HG02798 (cell line): ENCODE results near the gene PSEN1.
A peak's percentile ranks its signal among the peaks of the same experiment; 100 is the strongest.

Experiments used
- ATAC-seq: cut with Tn5 transposase; IDR thresholded peaks from one replicate; pipeline ENCODE4 v1.9.1; 2021; ENCODE audit warnings: mild to moderate bottlenecking; ENCODE audit not compliant: unreplicated experiment, poor library complexity

PSEN1 gene

GRCh38 chr14:73237786-73238423, 101.6 kb downstream of the PSEN1 start:
- ATAC-seq = no peak

DNA sequence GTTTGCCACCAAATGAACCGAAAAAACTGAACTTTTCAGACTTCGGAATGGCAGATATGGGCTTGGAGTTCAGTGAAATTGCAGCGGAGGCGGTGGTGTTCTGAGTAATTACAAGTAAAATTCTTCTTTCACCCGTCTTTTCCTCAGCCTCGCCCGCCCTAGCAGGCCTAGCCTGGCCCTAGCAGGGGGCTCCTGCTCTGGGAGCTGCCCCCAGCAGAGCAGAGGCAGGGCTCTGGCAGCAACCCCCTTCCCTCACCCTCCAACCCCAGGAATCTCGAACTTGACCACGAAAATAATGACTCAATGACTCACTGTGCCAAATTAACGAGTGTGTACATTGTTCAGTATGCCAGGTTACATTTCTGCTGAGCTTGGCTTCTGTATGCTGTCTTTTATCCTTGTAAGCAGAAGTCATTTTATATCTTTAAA, 102.1 kb downstream of the PSEN1 start:
- no peak for ATAC-seq

DNA sequence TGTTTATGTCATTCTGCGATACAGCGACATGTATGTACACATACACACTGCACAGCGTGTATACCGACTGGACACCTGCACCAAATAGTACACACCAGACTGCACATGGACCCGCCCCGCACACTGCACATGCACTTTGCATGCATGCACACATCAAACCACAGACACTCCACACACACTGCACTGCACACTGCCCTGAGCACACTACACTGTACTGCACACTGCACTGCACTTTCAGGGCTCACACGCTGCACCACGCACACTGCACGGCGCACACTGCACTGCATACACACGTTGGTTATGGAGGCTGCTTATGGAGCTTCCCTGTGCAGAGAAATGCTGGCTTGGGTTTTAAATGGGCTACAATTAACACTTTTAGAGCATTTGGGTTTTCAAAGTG, 102.6 kb downstream of the PSEN1 start:
- ATAC-seq = no peak

GRCh38 chr14:73239393-73240241, 103.3 kb downstream of the PSEN1 start:
- no peak for ATAC-seq

- no peak for ATAC-seq
Measured at GRCh38 chr14:73240816-73241480, 104.6 kb downstream of the PSEN1 start.

- no peak for ATAC-seq
Measured at GRCh38 chr14:73241481-73242165, 105.3 kb downstream of the PSEN1 start.

GRCh38 chr14:73242357-73242901, 106.1 kb downstream of the PSEN1 start:
- no peak for ATAC-seq

GRCh38 chr14:73243341-73243740, 107.0 kb downstream of the PSEN1 start:
- no peak for ATAC-seq

GRCh38 chr14:73243748-73244147, 107.4 kb downstream of the PSEN1 start:
- no peak for ATAC-seq

DNA sequence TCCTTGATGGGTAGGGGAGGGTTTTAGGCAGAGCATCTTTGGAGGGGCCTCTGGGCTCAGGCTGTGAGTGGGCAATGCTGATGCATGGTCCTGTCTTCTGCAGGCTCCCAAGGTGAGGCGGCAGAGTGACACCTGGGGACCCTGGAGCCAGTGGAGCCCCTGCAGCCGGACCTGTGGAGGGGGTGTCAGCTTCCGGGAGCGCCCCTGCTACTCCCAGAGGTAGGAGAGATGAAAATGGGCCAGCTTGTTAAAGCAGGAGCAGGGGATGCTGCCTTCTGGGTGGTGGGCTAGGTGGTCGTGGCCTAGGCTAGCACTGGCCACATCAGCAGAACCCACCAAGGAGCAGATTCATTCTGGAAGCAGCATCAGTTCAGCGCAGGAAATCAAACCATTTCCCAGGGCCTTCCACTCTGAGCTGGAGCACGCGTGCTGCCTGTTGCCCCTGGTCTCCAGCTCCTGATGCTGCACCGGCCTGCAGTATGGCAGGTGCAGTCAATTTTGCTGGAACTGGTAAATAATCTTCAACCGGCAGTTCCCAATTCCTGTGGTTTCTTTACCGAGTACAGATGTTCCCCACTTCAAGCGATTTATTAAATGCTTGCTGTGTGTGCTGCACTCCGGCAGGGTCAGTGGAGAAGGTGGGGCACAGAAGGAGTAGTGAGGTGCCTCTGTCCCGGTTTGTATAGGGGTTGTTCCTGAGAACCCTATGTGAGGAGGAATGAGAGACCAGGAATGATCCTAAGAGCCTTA, 108.4 kb downstream of the PSEN1 start:
- no peak for ATAC-seq

DNA sequence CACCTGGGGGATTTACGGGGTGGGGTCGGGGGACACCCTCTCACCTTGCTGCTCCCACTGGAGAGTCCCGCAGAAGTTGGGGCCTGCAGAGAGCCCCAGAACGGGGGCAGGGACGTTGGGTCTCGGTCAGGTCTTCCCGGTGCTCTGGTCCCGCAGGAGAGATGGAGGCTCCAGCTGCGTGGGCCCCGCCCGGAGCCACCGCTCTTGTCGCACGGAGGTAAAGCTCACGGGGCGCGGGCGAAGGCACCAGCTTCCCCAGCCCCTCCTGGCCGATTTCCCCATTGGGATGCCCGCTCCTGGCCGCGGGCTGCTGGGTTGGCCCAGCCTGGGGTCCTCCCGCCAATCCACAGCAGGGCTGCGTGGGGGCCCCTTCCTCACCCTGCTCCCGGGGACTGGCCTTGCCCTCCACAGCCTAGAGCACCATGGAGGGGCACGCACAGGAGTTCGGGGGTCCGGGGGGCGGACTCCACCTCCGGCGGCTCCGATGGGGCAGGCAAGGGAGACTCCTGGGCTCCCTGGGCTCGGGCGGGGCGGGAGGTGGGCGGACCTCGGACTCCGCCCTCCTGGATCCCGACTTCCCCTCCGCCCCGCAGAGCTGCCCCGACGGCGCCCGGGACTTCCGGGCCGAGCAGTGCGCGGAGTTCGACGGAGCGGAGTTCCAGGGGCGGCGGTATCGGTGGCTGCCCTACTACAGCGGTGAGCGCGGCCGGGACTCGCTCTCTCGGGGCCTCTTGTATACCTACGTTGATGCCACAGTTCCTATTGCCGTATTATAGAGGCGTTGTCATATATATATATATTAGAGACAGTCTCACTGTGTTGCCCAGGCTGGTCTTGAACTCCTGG, 109.4 kb downstream of the PSEN1 start:
- peak; percentile 73 for ATAC-seq

DNA sequence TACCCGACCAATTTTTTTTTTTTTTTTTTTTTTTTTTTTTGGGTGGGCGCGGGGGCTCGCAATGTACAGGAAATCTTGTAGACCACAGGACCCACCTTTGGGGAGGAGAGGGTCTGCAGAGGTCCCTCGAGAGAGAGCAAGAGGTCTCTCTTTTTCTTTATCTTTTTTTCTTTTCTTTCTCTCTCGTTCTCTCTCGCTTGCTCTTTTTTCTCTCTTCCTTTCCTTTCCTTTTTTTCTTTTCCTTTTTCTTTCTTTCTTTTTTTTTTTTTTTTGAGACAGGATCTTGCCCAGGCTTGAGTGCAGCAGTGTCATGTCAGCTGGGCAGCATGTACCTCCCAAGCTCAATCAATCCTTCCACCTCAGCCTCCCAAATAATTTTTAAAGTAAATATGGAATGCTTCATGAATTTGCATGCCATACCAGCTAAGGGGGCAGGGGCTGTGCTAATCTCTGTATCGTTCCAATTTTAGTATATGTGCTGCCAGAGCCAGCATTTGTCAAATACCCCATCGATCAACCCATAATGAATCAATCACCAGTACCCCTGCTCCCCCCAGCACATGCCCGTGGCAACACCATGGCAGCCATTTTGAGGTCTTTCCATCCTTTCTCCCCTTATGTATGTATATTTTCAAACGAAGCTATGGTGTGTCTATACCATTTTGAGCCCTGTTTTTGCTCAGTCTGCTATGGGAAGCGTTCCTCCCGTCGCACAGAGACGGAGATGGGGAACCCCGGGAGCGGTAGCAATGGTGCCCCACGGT, 110.3 kb downstream of the PSEN1 start:
- ATAC-seq = no peak

DNA sequence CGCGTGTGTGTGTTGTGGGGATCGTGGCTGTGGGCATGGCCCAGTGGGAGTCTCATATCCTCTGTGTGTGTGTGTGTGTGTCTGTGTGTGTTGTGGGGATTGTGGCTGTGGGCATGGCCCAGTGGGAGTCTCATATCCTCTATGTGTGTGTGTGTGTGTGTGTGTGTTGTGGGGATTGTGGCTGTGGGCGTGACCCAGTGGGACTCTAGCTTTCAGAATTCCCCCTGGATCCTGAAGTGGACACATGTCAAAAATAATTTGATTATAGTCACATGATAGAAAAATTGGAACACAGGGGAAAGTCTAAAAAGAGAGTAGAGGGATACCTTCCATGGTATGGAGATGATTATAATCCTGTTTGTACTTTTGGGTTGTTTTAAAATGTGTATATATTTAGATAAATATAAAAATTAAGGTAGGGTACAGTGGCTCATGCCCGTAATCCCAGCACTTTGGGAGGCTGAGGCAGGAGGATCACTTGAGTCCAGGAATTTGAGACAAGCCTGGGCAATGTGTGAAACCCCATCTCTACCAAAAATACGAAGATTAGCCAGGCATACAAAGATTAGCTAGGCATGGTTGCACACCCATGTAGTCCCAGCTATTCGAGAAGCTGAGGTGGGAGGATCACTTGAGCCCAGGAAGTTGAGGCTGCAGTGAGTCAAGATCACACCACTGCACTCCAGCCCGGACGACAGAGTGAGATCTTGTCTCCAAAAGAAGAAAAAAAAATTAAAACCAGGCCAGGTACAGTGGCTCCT, 112.0 kb downstream of the PSEN1 start:
- peak; percentile 26 for ATAC-seq

DNA sequence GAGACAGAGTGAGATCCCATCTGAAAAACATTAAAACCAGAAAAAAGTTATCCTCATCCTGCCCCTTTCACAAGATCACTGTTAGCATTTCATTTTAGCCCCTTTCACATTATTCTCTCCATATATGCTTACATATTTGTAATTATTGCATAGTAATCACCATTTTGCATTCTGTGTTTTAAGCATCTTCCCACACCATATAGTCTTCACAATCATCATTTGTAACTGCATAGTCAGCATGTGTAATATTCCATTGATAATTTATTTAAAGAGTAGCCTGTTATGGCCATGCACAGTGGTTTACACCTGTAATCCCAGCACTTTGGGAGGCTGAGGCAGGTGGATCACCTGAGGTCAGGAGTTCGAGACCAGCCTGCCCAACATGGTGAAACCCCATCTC, 112.8 kb downstream of the PSEN1 start:
- ATAC-seq = no peak

DNA sequence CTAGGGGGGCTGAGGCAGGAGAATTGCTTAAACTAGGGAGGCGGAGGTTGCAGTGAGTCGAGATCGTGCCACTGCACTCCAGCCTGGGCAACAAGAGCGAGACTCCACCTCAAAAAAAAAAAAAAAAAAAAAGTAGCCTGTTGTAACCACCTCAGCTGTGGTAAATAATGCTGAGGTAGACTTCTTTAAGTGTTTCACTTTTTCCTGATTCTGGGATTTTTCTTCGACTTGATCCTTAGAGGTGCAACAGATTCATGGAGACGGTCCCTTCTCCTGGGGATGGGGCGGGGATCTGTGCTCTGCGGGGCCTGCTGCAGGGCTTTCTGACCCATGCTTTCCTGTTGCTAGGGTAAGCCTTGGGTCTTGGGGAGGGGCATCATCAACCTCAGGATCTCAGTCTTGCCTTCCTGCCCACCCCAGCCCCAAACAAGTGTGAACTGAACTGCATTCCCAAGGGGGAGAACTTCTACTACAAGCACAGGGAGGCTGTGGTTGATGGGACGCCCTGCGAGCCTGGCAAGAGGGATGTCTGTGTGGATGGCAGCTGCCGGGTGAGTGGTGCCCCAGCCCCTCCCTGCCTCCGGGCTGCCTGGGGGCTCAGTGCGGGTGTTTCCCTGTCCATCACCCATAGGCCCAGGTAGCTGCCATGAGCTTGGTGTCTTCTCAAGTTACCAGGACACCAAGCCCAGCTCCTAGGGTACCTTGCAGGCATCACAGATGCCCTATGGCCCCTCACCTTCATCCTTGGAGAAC, 113.4 kb downstream of the PSEN1 start:
- no peak for ATAC-seq

DNA sequence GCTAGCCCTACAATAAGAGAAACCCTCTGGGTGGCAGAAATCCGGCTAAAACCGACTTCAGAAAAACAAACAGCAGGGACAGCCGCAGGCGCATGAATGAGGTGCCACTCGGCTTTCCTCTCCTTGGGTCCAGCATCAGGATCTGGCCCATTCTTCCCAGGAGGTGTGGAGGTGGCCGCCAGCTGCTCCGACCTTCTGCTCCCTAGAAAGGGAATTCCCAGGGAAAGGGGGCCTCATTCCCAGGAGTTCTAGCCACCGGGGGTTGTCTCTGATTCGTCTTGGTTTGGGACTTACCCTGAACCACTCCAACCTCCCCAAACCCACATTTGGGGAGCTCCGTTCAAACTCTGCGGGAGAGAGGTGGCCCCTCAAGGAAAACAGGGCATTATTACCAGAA, 114.0 kb downstream of the PSEN1 start:
- ATAC-seq = no peak
